ENCODE results near the gene TSHZ2.
"Not testable (repeated sequence)": the region's sequence is repeated elsewhere in the genome, so short reads cannot be mapped to it uniquely, and the experiment has no call there.

TSHZ2 gene

GRCh38 chr20:53020376-53020775, 48.2 kb downstream of the TSHZ2 start:
- TF ChIP-seq EZH2phosphoT487 (IDR thresholded peaks at IDR 0.05; ENCODE audit: low read depth) (no peak), CTCF (IDR thresholded peaks at IDR 0.05; ENCODE audit: low read depth, low read length) (no peak)
- Histone ChIP-seq H3K9me3 (ENCODE audit: insufficient read depth, low read length) (no peaks in the 10 kb centered on the region), H2AFZ (ENCODE audit: low read depth, low read length) (no peak overlapping the region), H3K4me3 (ENCODE audit: low read length) (no peak overlapping the region), H3K9ac (ENCODE audit: low read length) (no peak overlapping the region), H4K20me1 (ENCODE audit: insufficient read depth, low read length) (no peaks in the 10 kb centered on the region), H3K27ac (ENCODE audit: low read length) (no peak overlapping the region), H3K27me3 (ENCODE audit: low read depth, low read length) (no peaks in the 10 kb centered on the region), H3K36me3 (replicated peaks; ENCODE audit: low read depth, low read length) (no peaks in the 10 kb centered on the region), H3K4me2 (ENCODE audit: low read length) (no peak overlapping the region), H3K4me1 (ENCODE audit: low read length) (peaks cover 8% of the 10 kb centered on the region), H3K79me2 (ENCODE audit: low read length) (no peaks in the 10 kb centered on the region)

GRCh38 chr20:53020834-53021233, 48.7 kb downstream of the TSHZ2 start:
- no peak for TF ChIP-seq EZH2phosphoT487 (IDR thresholded peaks at IDR 0.05; ENCODE audit: low read depth)
- peak; percentile 34 for TF ChIP-seq CTCF (IDR thresholded peaks at IDR 0.05; ENCODE audit: low read depth, low read length)
- Histone ChIP-seq H2AFZ (ENCODE audit: low read depth, low read length) (no peak overlapping the region), H4K20me1 (ENCODE audit: insufficient read depth, low read length) (no peaks in the 10 kb centered on the region)

DNA sequence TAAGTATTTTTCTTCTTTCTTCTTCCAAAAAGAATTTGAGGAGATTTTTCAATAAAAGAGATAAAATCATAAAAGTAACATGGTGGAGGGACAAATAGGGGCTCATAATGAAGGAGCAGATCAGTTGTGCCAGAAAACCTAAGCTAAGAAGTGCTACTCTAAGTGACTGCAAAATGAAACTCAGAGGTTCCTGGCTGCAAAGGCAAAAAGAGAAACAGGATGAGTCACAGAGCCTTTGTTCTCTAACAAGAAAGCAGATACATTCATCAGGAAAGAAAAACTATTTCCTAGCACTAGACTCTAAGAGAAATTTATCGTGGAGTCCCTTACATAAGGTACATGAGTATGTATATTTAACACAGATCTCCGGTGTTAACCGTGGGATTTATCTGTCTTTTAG, 49.8 kb downstream of the TSHZ2 start:
- H3K9me3 ChIP-seq (ENCODE audit: insufficient read depth, low read length), result no peaks in the 10 kb centered on the region
- peak overlapping the region; percentile 6; the same call in 1 of the 2 replicates for H3K4me2 ChIP-seq (ENCODE audit: low read length)
- H3K79me2 ChIP-seq (ENCODE audit: low read length), result no peaks in the 10 kb centered on the region
- H3K9ac ChIP-seq (ENCODE audit: low read length), result no peak overlapping the region
- H4K20me1 ChIP-seq (ENCODE audit: insufficient read depth, low read length), result no peaks in the 10 kb centered on the region
- H3K4me3 ChIP-seq (ENCODE audit: low read length), result no peak overlapping the region
- no peak overlapping the region for H2AFZ ChIP-seq (ENCODE audit: low read depth, low read length)
- no peaks in the 10 kb centered on the region for H3K27me3 ChIP-seq (ENCODE audit: low read depth, low read length)
- H3K36me3 ChIP-seq (replicated peaks; ENCODE audit: low read depth, low read length), result no peaks in the 10 kb centered on the region
- TF ChIP-seq CTCF (IDR thresholded peaks at IDR 0.05; ENCODE audit: low read depth, low read length), result no peak
- TF ChIP-seq EZH2phosphoT487 (IDR thresholded peaks at IDR 0.05; ENCODE audit: low read depth), result no peak
- peaks cover 8% of the 10 kb centered on the region for H3K4me1 ChIP-seq (ENCODE audit: low read length)
- H3K27ac ChIP-seq (ENCODE audit: low read length), result no peak overlapping the region

More at GRCh38 chr20:53020834-53021233, 48.7 kb downstream of the TSHZ2 start:
- no peak overlapping the region for H3K4me3 ChIP-seq (ENCODE audit: low read length)
- H3K4me2 ChIP-seq (ENCODE audit: low read length), result no peak overlapping the region
- no peaks in the 10 kb centered on the region for H3K9me3 ChIP-seq (ENCODE audit: insufficient read depth, low read length)
- no peaks in the 10 kb centered on the region for H3K79me2 ChIP-seq (ENCODE audit: low read length)
- no peaks in the 10 kb centered on the region for H3K27me3 ChIP-seq (ENCODE audit: low read depth, low read length)
- no peak overlapping the region for H3K9ac ChIP-seq (ENCODE audit: low read length)
- H3K36me3 ChIP-seq (replicated peaks; ENCODE audit: low read depth, low read length), result no peaks in the 10 kb centered on the region
- peaks cover 8% of the 10 kb centered on the region for H3K4me1 ChIP-seq (ENCODE audit: low read length)
- H3K27ac ChIP-seq (ENCODE audit: low read length), result no peak overlapping the region

GRCh38 chr20:53023732-53024520, 51.8 kb downstream of the TSHZ2 start:
- H3K4me2 ChIP-seq (ENCODE audit: low read length), result no peak overlapping the region
- no peaks in the 10 kb centered on the region for H3K79me2 ChIP-seq (ENCODE audit: low read length)
- no peak overlapping the region for H3K27ac ChIP-seq (ENCODE audit: low read length)
- H3K27me3 ChIP-seq (ENCODE audit: low read depth, low read length), result no peaks in the 10 kb centered on the region
- H3K4me1 ChIP-seq (ENCODE audit: low read length), result peaks cover 8% of the 10 kb centered on the region
- no peak overlapping the region for H2AFZ ChIP-seq (ENCODE audit: low read depth, low read length)
- H3K4me3 ChIP-seq (ENCODE audit: low read length), result no peak overlapping the region
- H3K9me3 ChIP-seq (ENCODE audit: insufficient read depth, low read length), result no peaks in the 10 kb centered on the region
- H3K9ac ChIP-seq (ENCODE audit: low read length), result no peak overlapping the region
- no peak for TF ChIP-seq EZH2phosphoT487 (IDR thresholded peaks at IDR 0.05; ENCODE audit: low read depth)
- no peak for TF ChIP-seq CTCF (IDR thresholded peaks at IDR 0.05; ENCODE audit: low read depth, low read length)
- H4K20me1 ChIP-seq (ENCODE audit: insufficient read depth, low read length), result no peaks in the 10 kb centered on the region
- no peaks in the 10 kb centered on the region for H3K36me3 ChIP-seq (replicated peaks; ENCODE audit: low read depth, low read length)

GRCh38 chr20:53024653-53025052, 52.5 kb downstream of the TSHZ2 start:
- H4K20me1 ChIP-seq (ENCODE audit: insufficient read depth, low read length); H3K4me2 ChIP-seq (ENCODE audit: low read length); H3K9me3 ChIP-seq (ENCODE audit: insufficient read depth, low read length); H2AFZ ChIP-seq (ENCODE audit: low read depth, low read length); H3K4me1 ChIP-seq (ENCODE audit: low read length); H3K36me3 ChIP-seq (replicated peaks; ENCODE audit: low read depth, low read length); H3K27ac ChIP-seq (ENCODE audit: low read length); H3K27me3 ChIP-seq (ENCODE audit: low read depth, low read length); H3K9ac ChIP-seq (ENCODE audit: low read length); H3K4me3 ChIP-seq (ENCODE audit: low read length); H3K79me2 ChIP-seq (ENCODE audit: low read length): not testable (repeated sequence)
